Thoracic aorta endothelial cell (primary cell): ENCODE data around the gene SEPHS2. TPM values are rescaled to one million over a fixed set of nuclear protein-coding genes. Genes with fewer than 3 reads are reported as not detected.

Source experiments
- small RNA-seq: library from RNA; depleted of rRNA; stranded (forward); fragments of <200 nt; gene quantifications from one replicate; pipeline ENCODE3, GENCODE V24; 2012
- total RNA-seq: library from RNA; depleted of rRNA; stranded (reverse); fragments of >200 nt; gene quantifications from 2 replicates; pipeline ENCODE4 v1.2.3, GENCODE V29; 2012

SEPHS2 gene, protein sequence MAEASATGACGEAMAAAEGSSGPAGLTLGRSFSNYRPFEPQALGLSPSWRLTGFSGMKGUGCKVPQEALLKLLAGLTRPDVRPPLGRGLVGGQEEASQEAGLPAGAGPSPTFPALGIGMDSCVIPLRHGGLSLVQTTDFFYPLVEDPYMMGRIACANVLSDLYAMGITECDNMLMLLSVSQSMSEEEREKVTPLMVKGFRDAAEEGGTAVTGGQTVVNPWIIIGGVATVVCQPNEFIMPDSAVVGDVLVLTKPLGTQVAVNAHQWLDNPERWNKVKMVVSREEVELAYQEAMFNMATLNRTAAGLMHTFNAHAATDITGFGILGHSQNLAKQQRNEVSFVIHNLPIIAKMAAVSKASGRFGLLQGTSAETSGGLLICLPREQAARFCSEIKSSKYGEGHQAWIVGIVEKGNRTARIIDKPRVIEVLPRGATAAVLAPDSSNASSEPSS
- 14.5 and 15.7 TPM in 2 replicates for total RNA-seq

DNA sequence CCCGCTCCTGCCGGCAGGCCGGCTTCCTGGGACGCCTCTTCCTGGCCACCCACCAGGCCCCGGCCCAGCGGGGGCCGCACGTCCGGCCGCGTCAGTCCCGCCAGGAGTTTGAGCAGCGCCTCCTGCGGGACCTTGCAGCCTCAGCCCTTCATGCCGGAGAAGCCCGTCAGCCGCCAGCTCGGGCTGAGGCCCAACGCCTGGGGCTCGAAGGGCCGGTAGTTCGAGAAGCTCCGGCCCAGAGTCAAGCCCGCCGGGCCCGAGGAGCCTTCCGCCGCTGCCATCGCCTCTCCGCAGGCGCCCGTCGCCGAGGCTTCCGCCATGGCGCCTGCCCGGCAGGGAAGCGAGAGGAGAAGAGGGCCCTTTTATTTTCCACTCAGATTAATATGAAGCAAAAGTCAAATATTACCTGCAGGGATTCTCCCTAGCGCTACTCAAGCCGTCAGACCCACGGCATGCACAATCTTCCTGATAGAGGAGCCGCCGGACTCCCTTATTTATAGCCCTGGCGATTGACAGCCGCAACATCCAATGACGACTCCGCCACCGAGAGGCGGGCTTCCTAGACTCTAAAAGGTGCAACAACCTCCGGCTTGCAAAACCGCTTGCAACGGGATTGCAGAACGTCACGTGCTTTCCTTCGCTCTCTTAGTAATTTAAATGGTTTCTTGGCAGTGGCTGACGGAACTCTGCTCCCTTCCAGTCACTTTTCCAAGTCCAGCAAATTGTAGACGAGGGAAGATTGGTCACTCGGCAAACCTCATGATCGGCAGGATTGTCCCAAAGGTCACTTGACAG is at the start of gene SEPHS2:
SEPHS2 (minus strand) TSS at position 467 of the 795 bp plus-strand sequence; CDS start at position 320, 147 bp downstream.

GRCh38 chr16:30472328-30472942 is 26.8 kb upstream of the SEPHS2 start, which contains the start of gene ITGAL:
TSS of gene ITGAL (plus strand) at chr16:30472742. CDS start at chr16:30472838, 96 bp downstream.

DNA sequence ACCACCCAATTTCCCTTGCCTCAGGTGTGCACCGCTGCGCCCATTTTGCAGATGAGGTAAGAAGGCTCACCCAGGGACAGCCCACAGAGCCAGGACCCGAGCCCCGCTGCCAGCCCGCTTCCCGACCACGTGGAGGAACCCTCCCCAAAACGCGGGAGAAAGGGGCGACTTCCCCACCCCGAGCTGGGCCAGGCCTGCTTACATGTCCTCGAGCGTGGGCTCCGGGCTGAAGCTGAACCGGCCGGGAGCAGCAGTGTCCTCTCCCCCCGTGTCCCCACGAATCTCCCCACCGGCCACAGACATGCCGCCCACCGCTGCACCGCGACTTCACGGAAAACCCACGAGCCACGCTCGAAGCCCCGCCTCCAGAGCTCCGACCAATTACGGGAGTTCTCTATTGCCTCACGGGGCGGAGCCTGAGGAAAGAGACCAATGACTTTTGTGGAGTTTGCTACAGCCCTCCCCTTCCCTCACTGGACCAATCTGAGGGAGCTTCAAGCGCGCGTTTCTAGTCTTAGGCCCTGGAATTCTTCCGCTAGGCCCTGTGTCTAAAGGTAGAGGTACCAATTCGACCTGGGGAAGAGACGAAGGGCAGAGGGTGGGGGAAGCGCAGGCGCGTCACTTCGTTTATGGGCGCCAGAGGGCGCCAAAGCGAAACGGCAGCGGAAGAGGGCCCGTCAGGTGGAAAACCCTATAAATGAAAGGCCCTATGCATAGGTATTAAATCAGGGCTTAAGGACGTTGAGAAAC is 15.8 kb downstream of the SEPHS2 start, which contains the start of gene DCTPP1:
DCTPP1 (minus strand) TSS at position 353 of the 750 bp plus-strand sequence; CDS start at position 303, 50 bp downstream.

GRCh38 chr16:30407102-30407803 is 38.4 kb downstream of the SEPHS2 start, which contains the start of gene ZNF771:
TSS of gene ZNF771 (plus strand) at chr16:30407606. CDS start at chr16:30408054, 448 bp downstream.

GRCh38 chr16:30395155-30395991 is 50.3 kb downstream of the SEPHS2 start, which contains the start of gene ZNF48:
TSS of gene ZNF48 (plus strand) at chr16:30395420. CDS start at chr16:30395795, 375 bp downstream.

Small RNAs within 50 kb of the gene (small RNA-seq; reads per million reads assigned to genes)
- gene RF00019, result not detected
- gene RF00406, result 12.6 reads per million, percentile 93 among the genes with 10 or more reads in this experiment
- not detected for gene RNU7-61P

Other genes with a start within 250 kb of the SEPHS2 start
- gene SULT1A3, start 246.6 kb downstream of the SEPHS2 start, total RNA-seq, result 4.4 and 4.5 TPM in 2 replicates
- 3.2 and 4.0 TPM in 2 replicates for gene NPIPB13, start 197.4 kb downstream of the SEPHS2 start, total RNA-seq
- gene CD2BP2, start 90.6 kb downstream of the SEPHS2 start, total RNA-seq, result 29.5 and 30.5 TPM in 2 replicates
- gene TBC1D10B, start 75.4 kb downstream of the SEPHS2 start, total RNA-seq, result 36.4 and 49.8 TPM in 2 replicates
- not detected in 2 replicates for gene MYL11, start 71.1 kb downstream of the SEPHS2 start, total RNA-seq
- under 0.01 and 0.50 TPM in 2 replicates for gene SEPTIN1, start 63.3 kb downstream of the SEPHS2 start, total RNA-seq
- 10.5 and 10.9 TPM in 2 replicates for gene ZNF48, start 50.5 kb downstream of the SEPHS2 start, total RNA-seq
- 7.4 and 7.6 TPM in 2 replicates for gene ZNF771, start 38.3 kb downstream of the SEPHS2 start, total RNA-seq
- 46.0 and 51.1 TPM in 2 replicates for gene DCTPP1, start 15.8 kb downstream of the SEPHS2 start, total RNA-seq
- not detected in 2 replicates for gene ITGAL, start 26.9 kb upstream of the SEPHS2 start, total RNA-seq
- gene ZNF768, start 80.7 kb upstream of the SEPHS2 start, total RNA-seq, result 17.6 and 20.8 TPM in 2 replicates
- 5.7 and 9.0 TPM in 2 replicates for gene ZNF747, start 89.0 kb upstream of the SEPHS2 start, total RNA-seq
- 7.3 and 7.4 TPM in 2 replicates for gene ZNF764, start 112.5 kb upstream of the SEPHS2 start, total RNA-seq
- 4.5 and 5.9 TPM in 2 replicates for gene ZNF688, start 125.8 kb upstream of the SEPHS2 start, total RNA-seq
- 7.4 and 9.5 TPM in 2 replicates for gene ZNF785, start 139.8 kb upstream of the SEPHS2 start, total RNA-seq
- 4.7 and 5.9 TPM in 2 replicates for gene ZNF689, start 164.5 kb upstream of the SEPHS2 start, total RNA-seq
- 12.4 and 13.7 TPM in 2 replicates for gene PRR14, start 205.1 kb upstream of the SEPHS2 start, total RNA-seq
- 23.7 and 30.1 TPM in 2 replicates for gene FBRS, start 212.6 kb upstream of the SEPHS2 start, total RNA-seq